Adrenal gland (tissue), 5 donors: Measurements from ENCODE around the gene AK3.

ENCODE experiments used
- CTCF ChIP-seq, 6 experiments: fragments of 450-650 bp in 4 of 6; fragments of 200-600 bp in 2 of 6; sonication (generic) in 1 of 6; IDR thresholded peaks; 1 replicate in 5 of 6; 2 replicates in 1 of 6; pipeline versions ENCODE4 v1.5.1 to v1.8.0; 2016 to 2021; ENCODE audit warnings: antibody characterized with exemption in 6 of 6, mild to moderate bottlenecking in 2 of 6, moderate library complexity in 1 of 6
- POLR2A ChIP-seq, 2 donors: fragments of 450-650 bp; IDR thresholded peaks; one replicate each; pipeline ENCODE4 v1.6.1; 2017; ENCODE audit warnings: antibody characterized with exemption in 2 of 2, mild to moderate bottlenecking in 2 of 2, moderate library complexity in 1 of 2
- donor health status: DM: no; HTN: no; CAD: no.

GRCh38 chr9:4670591-4670990 lies 70.4 kb downstream of the AK3 start:
- TF ChIP-seq POLR2A (IDR thresholded peaks at IDR 0.05) (no peak), CTCF (IDR thresholded peaks at IDR 0.05) (no peak)
